Measurements from ENCODE around the gene LGALS12. TPM values are rescaled to one million over a fixed set of nuclear protein-coding genes. Genes with fewer than 3 reads are reported as not detected.

The LGALS12 gene
- total and polyA plus RNA-seq, 2 donors (not counting 1 experiment from before 2014, with no cell fraction given): 0.19 TPM; not detected in 1

DNA sequence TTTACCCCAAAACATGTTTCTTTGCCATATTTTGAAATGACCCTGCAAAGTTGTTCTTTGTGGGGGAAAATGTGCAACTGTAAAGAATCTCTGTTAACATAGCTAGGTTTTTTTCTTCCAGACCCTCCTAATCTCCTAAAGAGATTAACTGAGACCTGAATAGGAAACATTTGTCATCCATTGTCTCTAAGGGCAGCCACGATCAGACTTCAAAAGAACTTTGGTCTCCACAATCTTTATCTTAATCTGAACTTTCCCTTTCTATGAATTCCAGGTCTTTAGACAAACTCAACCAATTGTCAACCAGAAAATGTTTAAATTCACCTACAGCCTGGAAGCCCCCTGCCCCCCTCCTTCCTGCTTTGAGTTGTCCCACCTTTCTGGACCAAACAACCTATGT is 4.6 kb upstream of the LGALS12 start:
- H3K27ac Mint-ChIP-seq: no peak overlapping the region
- ChIA-PET CTCF (no interaction called here), POLR2A (no interaction called here)
- H3K27me3 Mint-ChIP-seq: peaks cover 34% of the 10 kb centered on the region
- Histone ChIP-seq H3K27me3 (replicated peaks in 1 of 4; ENCODE audit: control extremely low read depth in 1 of 4, control insufficient read depth in 3 of 4, insufficient read depth in 4 of 4, low read length in 3 of 4) (peaks cover 0 to 14% (median 3%) of the 10 kb centered on the region in 4 experiments), H3K4me2 (replicated peaks; ENCODE audit: low read depth, low read length, poor library complexity, severe bottlenecking) (no peak overlapping the region), H3K4me3 (ENCODE audit: control extremely low read depth in 1 of 5, extremely low read depth in 1 of 5, insufficient read depth in 1 of 5, low read depth in 2 of 5, low read length in 4 of 5) (no peak overlapping the region), H3K36me3 (replicated peaks in 1 of 2; ENCODE audit: control extremely low read depth in 1 of 2, control insufficient read depth in 1 of 2, extremely low read depth in 1 of 2, insufficient read depth in 2 of 2, low read length in 1 of 2) (no peaks in the 10 kb centered on the region), H3K79me2 (ENCODE audit: control insufficient read depth, insufficient read depth, low read length) (no peaks in the 10 kb centered on the region), H3K9me3 (ENCODE audit: control extremely low read depth in 1 of 3, control insufficient read depth in 2 of 3, insufficient read depth in 1 of 3, low read length in 2 of 3) (peaks cover 1 to 17% (median 14%) of the 10 kb centered on the region in 3 donors), H3K4me1 (ENCODE audit: control insufficient read depth in 2 of 2, insufficient read depth in 2 of 2, low read length in 2 of 2) (peaks cover 4 to 6% of the 10 kb centered on the region in 2 donors), H4K20me1 (ENCODE audit: control insufficient read depth, insufficient read depth, low read length, poor library complexity, severe bottlenecking) (no peaks in the 10 kb centered on the region), H2AFZ (ENCODE audit: insufficient read depth, low read depth, low read length, poor library complexity, severe bottlenecking) (no peak overlapping the region), H3K27ac (ENCODE audit: low read length in 2 of 2) (no peak overlapping the region), H3K9ac (ENCODE audit: low read length) (no peak overlapping the region)
- no peak for ATAC-seq (ENCODE audit: low read depth)
- H3K4me3 Mint-ChIP-seq: no peak overlapping the region
- no peaks in the 10 kb centered on the region for H3K4me1 Mint-ChIP-seq
- no peak for DNase-seq
- TF ChIP-seq EZH2 (IDR thresholded peaks at IDR 0.05; ENCODE audit: borderline replicate concordance, insufficient read depth, low read depth, low read length, poor library complexity, severe bottlenecking) (no peak), CTCF (IDR thresholded peaks at IDR 0.05) (no peak)
- 75% methylated on average over 1 of the region's 1 CpG for WGBS (ENCODE audit: insufficient coverage)
- intact Hi-C loops (cut with micrococcal nuclease): no loop called here
- peaks cover 9% of the 10 kb centered on the region for H3K9me3 Mint-ChIP-seq (ENCODE audit: insufficient read depth)

DNA sequence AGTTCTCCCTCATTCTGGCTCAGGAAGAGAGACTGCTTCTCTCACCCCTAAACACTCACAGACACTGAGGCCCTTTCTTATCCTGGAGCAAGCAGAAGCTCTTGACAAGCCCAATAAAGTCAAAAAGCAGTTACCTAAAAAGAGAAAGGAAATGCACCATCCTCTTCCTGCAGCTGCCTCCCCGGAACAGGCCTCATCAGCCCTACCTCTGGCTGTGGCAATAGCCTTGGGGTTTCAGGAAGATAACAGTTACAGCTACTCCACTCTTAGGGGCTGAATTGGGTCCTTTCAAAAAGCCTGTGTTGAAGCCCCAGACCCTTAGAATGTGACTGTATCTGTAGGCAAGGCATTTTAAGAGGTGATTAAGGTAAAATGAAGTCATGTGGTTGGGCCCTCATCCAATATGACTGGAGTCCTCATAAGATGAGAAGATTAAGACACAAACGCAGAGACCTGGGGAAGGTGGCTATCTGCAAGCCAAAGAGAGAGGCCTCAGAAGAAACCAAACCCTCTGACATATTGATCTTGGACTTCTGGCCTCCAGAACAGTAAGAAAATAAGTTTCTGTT is 3.5 kb upstream of the LGALS12 start:
- POLR2A ChIA-PET: no interaction called here
- Mint-ChIP-seq H3K4me3 (no peak overlapping the region), H3K4me1 (no peaks in the 10 kb centered on the region), H3K27me3 (peaks cover 29% of the 10 kb centered on the region), H3K27ac (no peak overlapping the region), H3K9me3 (ENCODE audit: insufficient read depth) (peaks cover 9% of the 10 kb centered on the region)
- ATAC-seq (ENCODE audit: low read depth) (no peak), DNase-seq (no peak)
- peaks cover 4 to 7% of the 10 kb centered on the region in 2 donors for H3K4me1 ChIP-seq (ENCODE audit: control insufficient read depth in 2 of 2, insufficient read depth in 2 of 2, low read length in 2 of 2)
- no peak overlapping the region for H3K4me2 ChIP-seq (replicated peaks; ENCODE audit: low read depth, low read length, poor library complexity, severe bottlenecking)
- H2AFZ ChIP-seq (ENCODE audit: insufficient read depth, low read depth, low read length, poor library complexity, severe bottlenecking): no peak overlapping the region
- CTCF ChIA-PET: no interaction called here
- peaks cover 0 to 17% (median 14%) of the 10 kb centered on the region in 3 donors for H3K9me3 ChIP-seq (ENCODE audit: control extremely low read depth in 1 of 3, control insufficient read depth in 2 of 3, insufficient read depth in 1 of 3, low read length in 2 of 3)
- no peak overlapping the region for H3K9ac ChIP-seq (ENCODE audit: low read length)
- no peak overlapping the region for H3K4me3 ChIP-seq (ENCODE audit: control extremely low read depth in 1 of 5, extremely low read depth in 1 of 5, insufficient read depth in 1 of 5, low read depth in 2 of 5, low read length in 4 of 5)
- no peaks in the 10 kb centered on the region for H3K79me2 ChIP-seq (ENCODE audit: control insufficient read depth, insufficient read depth, low read length)
- no peak overlapping the region for H3K27ac ChIP-seq (ENCODE audit: low read length in 2 of 2)
- H3K27me3 ChIP-seq (replicated peaks in 1 of 4; ENCODE audit: control extremely low read depth in 1 of 4, control insufficient read depth in 3 of 4, insufficient read depth in 4 of 4, low read length in 3 of 4): peaks cover 0 to 25% (median 5%) of the 10 kb centered on the region in 4 experiments
- TF ChIP-seq EZH2 (IDR thresholded peaks at IDR 0.05; ENCODE audit: borderline replicate concordance, insufficient read depth, low read depth, low read length, poor library complexity, severe bottlenecking): no peak
- no peak for TF ChIP-seq CTCF (IDR thresholded peaks at IDR 0.05)
- no peaks in the 10 kb centered on the region for H3K36me3 ChIP-seq (replicated peaks in 1 of 2; ENCODE audit: control extremely low read depth in 1 of 2, control insufficient read depth in 1 of 2, extremely low read depth in 1 of 2, insufficient read depth in 2 of 2, low read length in 1 of 2)
- no CpG with 5 or more reads among the region's 2 CpGs for WGBS (ENCODE audit: insufficient coverage)
- intact Hi-C loops (cut with micrococcal nuclease): no loop called here
- no peaks in the 10 kb centered on the region for H4K20me1 ChIP-seq (ENCODE audit: control insufficient read depth, insufficient read depth, low read length, poor library complexity, severe bottlenecking)
